Measurements from ENCODE around the gene C19orf25.

C19orf25 gene

DNA sequence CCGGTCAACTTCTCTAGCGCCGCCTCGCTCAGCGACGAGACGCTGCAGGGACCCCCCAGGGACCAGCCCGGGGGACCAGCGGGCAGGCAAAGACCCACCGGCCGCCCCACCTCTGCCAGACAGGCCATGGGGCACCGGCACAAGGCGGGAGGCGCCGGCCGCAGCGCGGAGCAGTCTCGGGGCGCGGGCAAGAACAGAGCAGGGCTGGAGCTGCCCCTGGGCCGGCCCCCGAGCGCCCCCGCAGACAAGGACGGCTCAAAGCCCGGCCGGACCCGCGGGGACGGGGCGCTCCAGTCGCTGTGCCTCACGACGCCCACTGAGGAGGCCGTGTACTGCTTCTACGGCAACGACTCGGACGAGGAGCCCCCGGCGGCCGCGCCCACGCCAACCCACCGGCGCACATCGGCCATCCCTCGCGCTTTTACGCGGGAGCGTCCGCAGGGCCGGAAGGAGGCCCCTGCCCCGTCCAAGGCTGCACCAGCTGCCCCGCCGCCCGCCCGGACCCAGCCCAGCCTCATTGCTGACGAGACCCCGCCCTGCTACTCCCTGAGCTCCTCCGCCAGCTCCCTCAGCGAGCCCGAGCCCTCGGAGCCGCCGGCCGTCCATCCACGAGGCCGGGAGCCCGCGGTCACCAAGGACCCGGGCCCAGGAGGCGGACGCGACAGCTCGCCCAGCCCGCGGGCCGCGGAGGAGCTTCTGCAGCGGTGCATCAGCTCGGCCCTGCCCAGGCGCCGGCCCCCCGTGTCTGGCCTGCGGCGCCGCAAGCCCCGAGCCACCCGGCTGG lies 11.3 kb downstream of the C19orf25 start (continued):
- TF ChIP-seq CSRNP3 (CRISPR knock-in tag; IDR thresholded peaks at IDR 0.05) (no peak), CSDC2 (CRISPR knock-in tag; IDR thresholded peaks at IDR 0.05) (no peak), ESRRG (CRISPR knock-in tag; IDR thresholded peaks at IDR 0.05) (no peak)

GRCh38 chr19:1467215-1467489 lies 11.9 kb downstream of the C19orf25 start:
- no peak for ATAC-seq
- TF ChIP-seq OSR1 (CRISPR knock-in tag; IDR thresholded peaks at IDR 0.05) (no peak), ESRRG (CRISPR knock-in tag; IDR thresholded peaks at IDR 0.05) (no peak), ZFP3 (CRISPR knock-in tag; IDR thresholded peaks at IDR 0.05) (no peak), PPARA (CRISPR knock-in tag; IDR thresholded peaks at IDR 0.05; ENCODE audit: borderline replicate concordance) (no peak), POU6F1 (CRISPR knock-in tag; IDR thresholded peaks at IDR 0.05; ENCODE audit: borderline replicate concordance, low read depth) (no peak)
- TF ChIP-seq, protein P1, sequence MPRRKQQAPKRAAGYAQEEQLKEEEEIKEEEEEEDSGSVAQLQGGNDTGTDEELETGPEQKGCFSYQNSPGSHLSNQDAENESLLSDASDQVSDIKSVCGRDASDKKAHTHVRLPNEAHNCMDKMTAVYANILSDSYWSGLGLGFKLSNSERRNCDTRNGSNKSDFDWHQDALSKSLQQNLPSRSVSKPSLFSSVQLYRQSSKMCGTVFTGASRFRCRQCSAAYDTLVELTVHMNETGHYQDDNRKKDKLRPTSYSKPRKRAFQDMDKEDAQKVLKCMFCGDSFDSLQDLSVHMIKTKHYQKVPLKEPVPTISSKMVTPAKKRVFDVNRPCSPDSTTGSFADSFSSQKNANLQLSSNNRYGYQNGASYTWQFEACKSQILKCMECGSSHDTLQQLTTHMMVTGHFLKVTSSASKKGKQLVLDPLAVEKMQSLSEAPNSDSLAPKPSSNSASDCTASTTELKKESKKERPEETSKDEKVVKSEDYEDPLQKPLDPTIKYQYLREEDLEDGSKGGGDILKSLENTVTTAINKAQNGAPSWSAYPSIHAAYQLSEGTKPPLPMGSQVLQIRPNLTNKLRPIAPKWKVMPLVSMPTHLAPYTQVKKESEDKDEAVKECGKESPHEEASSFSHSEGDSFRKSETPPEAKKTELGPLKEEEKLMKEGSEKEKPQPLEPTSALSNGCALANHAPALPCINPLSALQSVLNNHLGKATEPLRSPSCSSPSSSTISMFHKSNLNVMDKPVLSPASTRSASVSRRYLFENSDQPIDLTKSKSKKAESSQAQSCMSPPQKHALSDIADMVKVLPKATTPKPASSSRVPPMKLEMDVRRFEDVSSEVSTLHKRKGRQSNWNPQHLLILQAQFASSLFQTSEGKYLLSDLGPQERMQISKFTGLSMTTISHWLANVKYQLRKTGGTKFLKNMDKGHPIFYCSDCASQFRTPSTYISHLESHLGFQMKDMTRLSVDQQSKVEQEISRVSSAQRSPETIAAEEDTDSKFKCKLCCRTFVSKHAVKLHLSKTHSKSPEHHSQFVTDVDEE (CRISPR knock-in tag; IDR thresholded peaks at IDR 0.05), result no peak
- TF ChIP-seq, protein P2, sequence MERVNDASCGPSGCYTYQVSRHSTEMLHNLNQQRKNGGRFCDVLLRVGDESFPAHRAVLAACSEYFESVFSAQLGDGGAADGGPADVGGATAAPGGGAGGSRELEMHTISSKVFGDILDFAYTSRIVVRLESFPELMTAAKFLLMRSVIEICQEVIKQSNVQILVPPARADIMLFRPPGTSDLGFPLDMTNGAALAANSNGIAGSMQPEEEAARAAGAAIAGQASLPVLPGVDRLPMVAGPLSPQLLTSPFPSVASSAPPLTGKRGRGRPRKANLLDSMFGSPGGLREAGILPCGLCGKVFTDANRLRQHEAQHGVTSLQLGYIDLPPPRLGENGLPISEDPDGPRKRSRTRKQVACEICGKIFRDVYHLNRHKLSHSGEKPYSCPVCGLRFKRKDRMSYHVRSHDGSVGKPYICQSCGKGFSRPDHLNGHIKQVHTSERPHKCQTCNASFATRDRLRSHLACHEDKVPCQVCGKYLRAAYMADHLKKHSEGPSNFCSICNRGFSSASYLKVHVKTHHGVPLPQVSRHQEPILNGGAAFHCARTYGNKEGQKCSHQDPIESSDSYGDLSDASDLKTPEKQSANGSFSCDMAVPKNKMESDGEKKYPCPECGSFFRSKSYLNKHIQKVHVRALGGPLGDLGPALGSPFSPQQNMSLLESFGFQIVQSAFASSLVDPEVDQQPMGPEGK (CRISPR knock-in tag; IDR thresholded peaks at IDR 0.05; ENCODE audit: borderline replicate concordance), result no peak

DNA sequence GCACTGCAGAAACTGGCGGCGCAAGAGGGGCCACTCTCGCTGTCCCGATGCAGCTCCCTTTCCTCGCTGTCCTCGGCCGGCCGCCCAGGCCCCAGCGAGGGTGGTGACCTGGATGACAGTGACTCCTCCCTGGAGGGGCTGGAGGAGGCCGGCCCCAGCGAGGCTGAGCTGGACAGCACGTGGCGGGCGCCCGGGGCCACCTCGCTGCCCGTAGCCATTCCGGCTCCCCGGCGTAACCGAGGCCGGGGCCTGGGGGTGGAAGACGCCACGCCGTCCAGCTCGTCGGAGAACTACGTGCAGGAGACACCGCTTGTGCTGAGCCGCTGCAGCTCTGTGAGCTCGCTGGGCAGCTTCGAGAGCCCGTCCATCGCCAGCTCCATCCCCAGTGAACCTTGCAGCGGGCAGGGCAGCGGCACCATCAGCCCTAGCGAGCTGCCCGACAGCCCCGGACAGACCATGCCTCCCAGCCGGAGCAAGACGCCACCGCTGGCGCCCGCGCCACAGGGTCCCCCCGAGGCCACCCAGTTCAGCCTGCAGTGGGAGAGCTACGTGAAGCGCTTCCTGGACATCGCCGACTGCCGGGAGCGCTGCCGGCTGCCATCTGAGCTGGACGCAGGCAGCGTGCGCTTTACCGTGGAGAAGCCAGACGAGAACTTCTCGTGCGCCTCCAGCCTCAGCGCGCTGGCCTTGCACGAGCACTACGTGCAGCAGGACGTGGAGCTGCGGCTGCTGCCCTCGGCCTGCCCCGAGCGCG lies 12.4 kb downstream of the C19orf25 start:
- ATAC-seq, result no peak
- TF ChIP-seq PPARA (CRISPR knock-in tag; IDR thresholded peaks at IDR 0.05; ENCODE audit: borderline replicate concordance) (no peak), TOX (CRISPR knock-in tag; IDR thresholded peaks at IDR 0.05; ENCODE audit: borderline replicate concordance) (no peak), ZFP3 (CRISPR knock-in tag; IDR thresholded peaks at IDR 0.05) (no peak), ZNF70 (CRISPR knock-in tag; IDR thresholded peaks at IDR 0.05) (no peak), SNAI2 (CRISPR knock-in tag; IDR thresholded peaks at IDR 0.05) (no peak), CSDC2 (CRISPR knock-in tag; IDR thresholded peaks at IDR 0.05) (no peak), GLIS3 (CRISPR knock-in tag; IDR thresholded peaks at IDR 0.05) (no peak), ZFP30 (CRISPR knock-in tag; IDR thresholded peaks at IDR 0.05) (no peak), RARB (CRISPR knock-in tag; IDR thresholded peaks at IDR 0.05) (no peak)
- TF ChIP-seq, protein P3, sequence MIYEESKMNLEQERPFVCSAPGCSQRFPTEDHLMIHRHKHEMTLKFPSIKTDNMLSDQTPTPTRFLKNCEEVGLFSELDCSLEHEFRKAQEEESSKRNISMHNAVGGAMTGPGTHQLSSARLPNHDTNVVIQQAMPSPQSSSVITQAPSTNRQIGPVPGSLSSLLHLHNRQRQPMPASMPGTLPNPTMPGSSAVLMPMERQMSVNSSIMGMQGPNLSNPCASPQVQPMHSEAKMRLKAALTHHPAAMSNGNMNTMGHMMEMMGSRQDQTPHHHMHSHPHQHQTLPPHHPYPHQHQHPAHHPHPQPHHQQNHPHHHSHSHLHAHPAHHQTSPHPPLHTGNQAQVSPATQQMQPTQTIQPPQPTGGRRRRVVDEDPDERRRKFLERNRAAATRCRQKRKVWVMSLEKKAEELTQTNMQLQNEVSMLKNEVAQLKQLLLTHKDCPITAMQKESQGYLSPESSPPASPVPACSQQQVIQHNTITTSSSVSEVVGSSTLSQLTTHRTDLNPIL (CRISPR knock-in tag; IDR thresholded peaks at IDR 0.05; ENCODE audit: low read depth), result no peak

DNA sequence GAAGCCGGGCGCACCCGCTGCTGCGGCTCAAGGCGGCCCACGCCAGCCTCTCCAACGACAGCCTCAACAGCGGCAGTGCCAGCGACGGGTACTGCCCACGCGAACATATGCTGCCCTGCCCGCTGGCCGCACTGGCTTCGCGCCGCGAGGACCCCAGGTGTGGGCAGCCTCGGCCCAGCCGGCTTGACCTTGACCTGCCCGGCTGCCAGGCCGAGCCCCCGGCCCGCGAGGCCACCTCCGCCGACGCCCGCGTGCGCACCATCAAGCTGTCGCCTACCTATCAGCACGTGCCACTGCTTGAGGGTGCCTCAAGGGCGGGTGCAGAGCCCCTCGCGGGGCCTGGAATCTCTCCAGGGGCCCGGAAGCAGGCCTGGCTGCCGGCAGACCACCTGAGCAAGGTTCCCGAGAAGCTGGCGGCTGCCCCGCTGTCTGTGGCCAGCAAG lies 13.0 kb downstream of the C19orf25 start:
- no peak for ATAC-seq
- TF ChIP-seq ZFP3 (CRISPR knock-in tag; IDR thresholded peaks at IDR 0.05) (no peak), ZC3H10 (CRISPR knock-in tag; IDR thresholded peaks at IDR 0.05) (no peak), TCF4 (CRISPR knock-in tag; IDR thresholded peaks at IDR 0.05; ENCODE audit: borderline replicate concordance) (no peak), ESRRG (CRISPR knock-in tag; IDR thresholded peaks at IDR 0.05) (no peak), ZFP30 (CRISPR knock-in tag; IDR thresholded peaks at IDR 0.05) (no peak)
- TF ChIP-seq, protein P2 (CRISPR knock-in tag; IDR thresholded peaks at IDR 0.05; ENCODE audit: borderline replicate concordance), result no peak
- TF ChIP-seq, protein P3 (CRISPR knock-in tag; IDR thresholded peaks at IDR 0.05; ENCODE audit: low read depth), result no peak

Data from SK-N-SH treated with all-trans-retinoic acid at 6 μM for 48 hours (cell line).